Caki2 (cell line): ENCODE measurements around the gene DTX3L. TPM values are rescaled to one million over a fixed set of nuclear protein-coding genes. Genes with fewer than 3 reads are reported as not detected.

Experiments
- DNase-seq: peaks from one replicate; pipeline ENCODE4 v3.0.0-alpha.2; 2015; ENCODE audit warnings: low read depth
- in situ Hi-C: cut with HindIII; loops from 2 replicates; pipeline ENCODE4 v1.10.0; 2016; ENCODE audit warnings: low sequenced_read_pairs, low pct_unique_long_range_greater_than_20kb, mixed read lengths
- total RNA-seq: library from RNA; depleted of rRNA; stranded (reverse); fragments of >200 nt; shearing (Covaris generic); gene quantifications from 2 replicates; pipeline ENCODE4 v1.2.3, GENCODE V29; 2014; ENCODE audit warnings: low replicate concordance; rRNA removed

The DTX3L gene
- 15.0 and 17.2 TPM in 2 replicates for total RNA-seq

- peak; percentile 69 for DNase-seq
- in situ Hi-C loops = no loop called here
Observed at GRCh38 chr3:122564155-122564912, at the start of gene DTX3L, which contains the start of gene PARP9. Gene DTX3L (plus strand): TSS chr3:122564338. CDS start chr3:122564427, 89 bp downstream. Gene PARP9 (minus strand): TSS chr3:122564300. CDS start chr3:122559620, 4,680 bp downstream.

- DNase-seq = no peak
- in situ Hi-C loops = no loop called here
Observed at GRCh38 chr3:122515020-122515468, 49.1 kb upstream of the DTX3L start.

GRCh38 chr3:122515870-122516269 lies 48.3 kb upstream of the DTX3L start:
- no peak for DNase-seq
- in situ Hi-C loops = no loop called here

- in situ Hi-C loops = no loop called here
- no peak for DNase-seq
Observed at GRCh38 chr3:122516846-122517360, 47.2 kb upstream of the DTX3L start.

- in situ Hi-C loops = no loop called here
- DNase-seq = no peak
Observed at GRCh38 chr3:122519693-122520092, 44.4 kb upstream of the DTX3L start.

GRCh38 chr3:122520861-122521260 lies 43.3 kb upstream of the DTX3L start:
- in situ Hi-C loops = no loop called here
- no peak for DNase-seq

- in situ Hi-C loops = no loop called here
- DNase-seq = no peak
Observed at GRCh38 chr3:122523317-122523716, 40.8 kb upstream of the DTX3L start.

- DNase-seq = no peak
- in situ Hi-C loops = no loop called here
Observed at GRCh38 chr3:122530164-122530563, 34.0 kb upstream of the DTX3L start.

- in situ Hi-C loops = no loop called here
- DNase-seq = no peak
Observed at GRCh38 chr3:122533480-122533879, 30.7 kb upstream of the DTX3L start.

- in situ Hi-C loops = no loop called here
- peak; percentile 81 for DNase-seq
Observed at GRCh38 chr3:122533931-122534334, 30.2 kb upstream of the DTX3L start.

GRCh38 chr3:122535964-122536631 lies 28.0 kb upstream of the DTX3L start:
- DNase-seq = no peak
- in situ Hi-C loops = no loop called here

GRCh38 chr3:122536632-122537001 lies 27.5 kb upstream of the DTX3L start:
- no peak for DNase-seq
- in situ Hi-C loops = no loop called here

- in situ Hi-C loops = no loop called here
- no peak for DNase-seq
Observed at GRCh38 chr3:122538956-122539490, 25.1 kb upstream of the DTX3L start.

- DNase-seq = no peak
Observed at GRCh38 chr3:122546151-122546550, 18.0 kb upstream of the DTX3L start.

GRCh38 chr3:122548076-122548475 lies 16.1 kb upstream of the DTX3L start:
- in situ Hi-C loops = no loop called here
- no peak for DNase-seq

More at GRCh38 chr3:122546151-122546550, 18.0 kb upstream of the DTX3L start:
- in situ Hi-C loops = no loop called here

- no peak for DNase-seq
- in situ Hi-C loops = no loop called here
Observed at GRCh38 chr3:122548619-122549018, 15.5 kb upstream of the DTX3L start.

GRCh38 chr3:122553171-122553570 lies 11.0 kb upstream of the DTX3L start:
- in situ Hi-C loops = no loop called here
- no peak for DNase-seq

GRCh38 chr3:122555275-122556071 lies 8.7 kb upstream of the DTX3L start:
- peak; percentile 4 for DNase-seq

More at GRCh38 chr3:122555275-122556071, 8.7 kb upstream of the DTX3L start:
- in situ Hi-C loops = no loop called here
